ENCODE results near the gene FGF16. TPM values are rescaled to one million over a fixed set of nuclear protein-coding genes. Genes with fewer than 3 reads are reported as not detected.

Gene FGF16
- total RNA-seq, 1 donor from 2014 or later, result not detected

GRCh38 chrX:77441033-77441432 is 6.2 kb upstream of the FGF16 start:
- H3K4me3 ChIP-seq, result no peak overlapping the region
- DNase-seq (no peak), ATAC-seq (no peak)
- H3K27ac ChIP-seq, result no peak overlapping the region
- no peak for TF ChIP-seq CTCF (IDR thresholded peaks at IDR 0.05)
- peaks cover 4% of the 10 kb centered on the region for H3K27me3 ChIP-seq (ENCODE audit: low read depth)
- H3K9me3 ChIP-seq, result no peaks in the 10 kb centered on the region
- no peaks in the 10 kb centered on the region for H3K36me3 ChIP-seq
- intact Hi-C loops (cut with DNase I), result no loop called here
- H3K4me1 ChIP-seq, result peaks cover 4% of the 10 kb centered on the region

GRCh38 chrX:77441479-77441878 is 5.7 kb upstream of the FGF16 start:
- no peak overlapping the region for H3K27ac ChIP-seq
- intact Hi-C loops (cut with DNase I), result no loop called here
- DNase-seq (no peak), ATAC-seq (no peak)
- H3K4me1 ChIP-seq, result peaks cover 8% of the 10 kb centered on the region
- no peaks in the 10 kb centered on the region for H3K36me3 ChIP-seq
- TF ChIP-seq CTCF (IDR thresholded peaks at IDR 0.05), result no peak
- H3K27me3 ChIP-seq (ENCODE audit: low read depth), result peaks cover 7% of the 10 kb centered on the region
- H3K9me3 ChIP-seq, result no peaks in the 10 kb centered on the region
- H3K4me3 ChIP-seq, result no peak overlapping the region

- Histone ChIP-seq H3K36me3 (no peaks in the 10 kb centered on the region), H3K4me1 (peaks cover 8% of the 10 kb centered on the region), H3K9me3 (no peaks in the 10 kb centered on the region), H3K4me3 (no peak overlapping the region), H3K27me3 (ENCODE audit: low read depth) (peaks cover 7% of the 10 kb centered on the region), H3K27ac (no peak overlapping the region)
- no peak for TF ChIP-seq CTCF (IDR thresholded peaks at IDR 0.05)
- intact Hi-C loops (cut with DNase I), result no loop called here
- ATAC-seq (peak in 1 of 2 donors; percentile 17), DNase-seq (no peak)
These were observed 4.5 kb upstream of the FGF16 start for GRCh38 chrX:77442728-77443127.

GRCh38 chrX:77444075-77444474 is 3.1 kb upstream of the FGF16 start:
- Histone ChIP-seq H3K4me1 (peaks cover 8% of the 10 kb centered on the region), H3K9me3 (no peaks in the 10 kb centered on the region), H3K27me3 (ENCODE audit: low read depth) (peaks cover 7% of the 10 kb centered on the region), H3K4me3 (no peak overlapping the region), H3K36me3 (no peaks in the 10 kb centered on the region), H3K27ac (no peak overlapping the region)
- intact Hi-C loops (cut with DNase I), result no loop called here
- no peak for TF ChIP-seq CTCF (IDR thresholded peaks at IDR 0.05)
- no peak for ATAC-seq
- DNase-seq, result no peak

- Histone ChIP-seq H3K27me3 (ENCODE audit: low read depth) (peaks cover 7% of the 10 kb centered on the region), H3K36me3 (no peaks in the 10 kb centered on the region), H3K9me3 (no peaks in the 10 kb centered on the region), H3K4me1 (peaks cover 8% of the 10 kb centered on the region), H3K4me3 (no peak overlapping the region), H3K27ac (no peak overlapping the region)
- intact Hi-C loops (cut with DNase I), result no loop called here
- no peak for TF ChIP-seq CTCF (IDR thresholded peaks at IDR 0.05)
- no peak for DNase-seq
- ATAC-seq, result no peak
These were observed 2.6 kb upstream of the FGF16 start for GRCh38 chrX:77444545-77444944.
